PC-9 (cell line): ENCODE results near the gene CXCL6.

Experiments used
- EZH2 ChIP-seq: fragments of 200-600 bp; sonication (generic); IDR thresholded peaks from 2 replicates; pipeline ENCODE4 v1.8.0; 2017; ENCODE audit warnings: antibody characterized with exemption, low read depth
- TF ChIP-seq, protein P1 (sequence below): fragments of 200-600 bp; sonication (generic); conservative IDR thresholded peaks from 2 replicates; pipeline ENCODE4 v1.6.1; 2017; ENCODE audit warnings: mixed run types, antibody characterized with exemption, mild to moderate bottlenecking, moderate library complexity

DNA sequence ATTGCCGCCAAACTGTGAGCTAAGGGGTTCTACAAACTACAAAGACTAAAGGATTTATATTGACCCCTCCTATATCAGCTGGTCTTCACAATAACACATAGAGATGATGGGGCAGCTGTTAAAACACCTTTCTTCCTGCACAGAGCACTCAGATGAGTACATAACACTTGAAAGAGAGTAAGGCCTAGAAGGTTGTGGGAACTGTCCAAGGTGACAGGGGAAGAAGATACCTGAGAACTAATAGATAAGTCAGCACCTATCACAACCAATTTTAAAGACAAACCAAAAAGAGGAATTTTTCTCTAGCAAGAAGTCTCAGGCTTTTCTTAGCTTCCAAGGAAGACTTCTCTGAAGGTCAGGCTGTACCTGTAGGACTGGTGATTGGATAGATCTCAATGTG, 19.1 kb upstream of the CXCL6 start:
- TF ChIP-seq, protein P1, sequence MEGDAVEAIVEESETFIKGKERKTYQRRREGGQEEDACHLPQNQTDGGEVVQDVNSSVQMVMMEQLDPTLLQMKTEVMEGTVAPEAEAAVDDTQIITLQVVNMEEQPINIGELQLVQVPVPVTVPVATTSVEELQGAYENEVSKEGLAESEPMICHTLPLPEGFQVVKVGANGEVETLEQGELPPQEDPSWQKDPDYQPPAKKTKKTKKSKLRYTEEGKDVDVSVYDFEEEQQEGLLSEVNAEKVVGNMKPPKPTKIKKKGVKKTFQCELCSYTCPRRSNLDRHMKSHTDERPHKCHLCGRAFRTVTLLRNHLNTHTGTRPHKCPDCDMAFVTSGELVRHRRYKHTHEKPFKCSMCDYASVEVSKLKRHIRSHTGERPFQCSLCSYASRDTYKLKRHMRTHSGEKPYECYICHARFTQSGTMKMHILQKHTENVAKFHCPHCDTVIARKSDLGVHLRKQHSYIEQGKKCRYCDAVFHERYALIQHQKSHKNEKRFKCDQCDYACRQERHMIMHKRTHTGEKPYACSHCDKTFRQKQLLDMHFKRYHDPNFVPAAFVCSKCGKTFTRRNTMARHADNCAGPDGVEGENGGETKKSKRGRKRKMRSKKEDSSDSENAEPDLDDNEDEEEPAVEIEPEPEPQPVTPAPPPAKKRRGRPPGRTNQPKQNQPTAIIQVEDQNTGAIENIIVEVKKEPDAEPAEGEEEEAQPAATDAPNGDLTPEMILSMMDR: no peak
- no peak for TF ChIP-seq EZH2
